AG04450 (cell line): Measurements from ENCODE around the gene DDN. TPM values are rescaled to one million over a fixed set of nuclear protein-coding genes. Genes with fewer than 3 reads are reported as not detected.

Experiments used
- CTCF ChIA-PET: fragments of 300-600, 350-600 bp; formaldehyde crosslinking; extraction: SDS; loops from one replicate; lab custom pipeline; 2022; ENCODE audit warnings: antibody characterized with exemption, inconsistent platforms; lab: Charles Lee
- POLR2A ChIA-PET: fragments of 350-600 bp; formaldehyde crosslinking; extraction: SDS; loops from one replicate; lab custom pipeline; 2021; ENCODE audit warnings: antibody characterized with exemption, inconsistent platforms; lab: Yijun Ruan, JAX
- DNase-seq: peaks from one replicate; pipeline ENCODE4 v3.0.0-alpha.2; 2011; ENCODE audit warnings: low read depth, low spot score
- H3K27ac ChIP-seq: one replicate; pipeline ENCODE4 v1.5.1; 2012; ENCODE audit warnings: low read depth, low read length, control low read depth
- H3K27me3 ChIP-seq: one replicate; pipeline ENCODE4 v1.6.0; 2012; ENCODE audit warnings: low read length; ENCODE audit not compliant: control insufficient read depth, insufficient read depth
- H3K4me3 ChIP-seq: 2 replicates; pipeline ENCODE4 v1.5.1; 2011; ENCODE audit warnings: mild to moderate bottlenecking, low read depth, low read length, control low read depth
- H3K9me3 ChIP-seq: 2 replicates; pipeline ENCODE4 v1.5.1; 2012; ENCODE audit warnings: low read length; ENCODE audit not compliant: control insufficient read depth, insufficient read depth
- polyA plus RNA-seq: library from polyadenylated mRNA; depleted of rRNA; stranded (reverse); fragments of >200 nt; gene quantifications from 2 replicates; pipeline ENCODE4 v1.2.3, GENCODE V29; 2011
- TF ChIP-seq, protein P1 (sequence below): IDR thresholded peaks from 2 replicates; pipeline ENCODE4 v1.5.1; 2011; ENCODE audit warnings: low read depth, low read length, control low read depth, inconsistent platforms

Gene DDN
- polyA plus RNA-seq, 1 experiment, result 0.02 TPM

DNA sequence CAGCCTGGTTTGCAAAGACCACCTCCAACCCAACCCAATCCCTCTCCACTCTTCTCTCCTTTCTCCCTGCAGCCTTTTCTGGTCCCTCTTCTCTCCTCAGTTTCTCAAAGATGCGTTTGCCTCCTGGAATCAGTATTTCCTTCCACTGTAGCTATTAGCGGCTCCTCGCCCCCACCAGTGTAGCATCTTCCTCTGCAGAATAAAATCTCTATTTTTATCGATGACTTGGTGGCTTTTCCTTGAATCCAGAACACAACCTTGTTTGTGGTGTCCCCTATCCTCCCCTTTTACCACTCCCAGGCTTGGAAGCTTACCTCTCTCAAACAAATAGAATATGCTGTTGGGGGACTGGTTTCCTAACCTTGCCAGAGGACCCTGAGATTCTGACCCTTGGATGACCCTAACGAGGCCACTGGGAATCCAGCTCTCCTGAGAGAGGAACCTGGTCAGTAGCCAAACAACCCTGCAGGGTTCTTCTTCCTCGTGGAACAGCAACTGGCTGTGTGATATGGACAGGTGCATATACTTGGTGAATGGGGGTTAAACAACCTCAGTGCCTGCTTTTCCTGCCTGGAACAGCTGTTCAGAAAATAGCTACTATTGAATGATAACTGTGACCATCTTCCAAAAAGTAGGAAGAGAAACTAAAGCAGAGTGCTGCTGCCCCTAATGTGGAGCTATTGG lies 16.6 kb downstream of the DDN start:
- Histone ChIP-seq H3K4me3 (no peak overlapping the region), H3K27ac (no peak overlapping the region), H3K27me3 (peaks cover 91% of the 10 kb centered on the region), H3K9me3 (peaks cover 5% of the 10 kb centered on the region; the same call in 1 of the 2 replicates)
- TF ChIP-seq, protein P1, sequence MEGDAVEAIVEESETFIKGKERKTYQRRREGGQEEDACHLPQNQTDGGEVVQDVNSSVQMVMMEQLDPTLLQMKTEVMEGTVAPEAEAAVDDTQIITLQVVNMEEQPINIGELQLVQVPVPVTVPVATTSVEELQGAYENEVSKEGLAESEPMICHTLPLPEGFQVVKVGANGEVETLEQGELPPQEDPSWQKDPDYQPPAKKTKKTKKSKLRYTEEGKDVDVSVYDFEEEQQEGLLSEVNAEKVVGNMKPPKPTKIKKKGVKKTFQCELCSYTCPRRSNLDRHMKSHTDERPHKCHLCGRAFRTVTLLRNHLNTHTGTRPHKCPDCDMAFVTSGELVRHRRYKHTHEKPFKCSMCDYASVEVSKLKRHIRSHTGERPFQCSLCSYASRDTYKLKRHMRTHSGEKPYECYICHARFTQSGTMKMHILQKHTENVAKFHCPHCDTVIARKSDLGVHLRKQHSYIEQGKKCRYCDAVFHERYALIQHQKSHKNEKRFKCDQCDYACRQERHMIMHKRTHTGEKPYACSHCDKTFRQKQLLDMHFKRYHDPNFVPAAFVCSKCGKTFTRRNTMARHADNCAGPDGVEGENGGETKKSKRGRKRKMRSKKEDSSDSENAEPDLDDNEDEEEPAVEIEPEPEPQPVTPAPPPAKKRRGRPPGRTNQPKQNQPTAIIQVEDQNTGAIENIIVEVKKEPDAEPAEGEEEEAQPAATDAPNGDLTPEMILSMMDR, result no peak
- no peak for DNase-seq
- POLR2A ChIA-PET, result no interaction called here
- CTCF ChIA-PET, result interaction anchor here (0.6 to 11.8 kb wide), 7 partner anchors 11 to 662 kb away, joined by 3 to 95 read pairs (median 4); no protein-coding TSS in a partner anchor

DNA sequence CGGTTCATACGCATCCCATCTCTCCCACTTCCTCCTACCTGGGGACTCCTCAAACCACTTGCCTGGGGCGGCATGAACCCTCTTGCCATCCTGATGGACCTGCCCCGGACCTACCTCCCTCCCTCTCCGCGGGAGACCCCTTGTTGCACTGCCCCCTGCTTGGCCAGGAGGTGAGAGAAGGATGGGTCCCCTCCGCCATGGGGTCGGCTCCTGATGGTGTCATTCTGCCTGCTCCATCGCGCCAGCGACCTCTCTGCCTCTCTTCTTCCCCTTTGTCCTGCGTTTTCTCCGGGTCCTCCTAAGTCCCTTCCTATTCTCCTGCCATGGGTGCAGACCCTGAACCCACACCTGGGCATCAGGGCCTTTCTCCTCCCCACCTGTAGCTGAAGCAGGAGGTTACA lies 17.4 kb downstream of the DDN start:
- H3K9me3 ChIP-seq, result peaks cover 5% of the 10 kb centered on the region; the same call in 1 of the 2 replicates
- ChIA-PET POLR2A (interaction anchor here (0.5 kb wide), 1 partner anchor 48 kb away, joined by 6 read pairs; no protein-coding TSS in a partner anchor), CTCF (interaction anchor here (1.0 to 11.8 kb wide), 4 partner anchors 12 to 129 kb away, joined by 3 to 95 read pairs (median 6); no protein-coding TSS in a partner anchor)
- peaks cover 90% of the 10 kb centered on the region for H3K27me3 ChIP-seq
- TF ChIP-seq, protein P1, result no peak
- H3K27ac ChIP-seq, result no peak overlapping the region
- no peak for DNase-seq
- no peak overlapping the region; the same call in 1 of the 2 replicates for H3K4me3 ChIP-seq

DNA sequence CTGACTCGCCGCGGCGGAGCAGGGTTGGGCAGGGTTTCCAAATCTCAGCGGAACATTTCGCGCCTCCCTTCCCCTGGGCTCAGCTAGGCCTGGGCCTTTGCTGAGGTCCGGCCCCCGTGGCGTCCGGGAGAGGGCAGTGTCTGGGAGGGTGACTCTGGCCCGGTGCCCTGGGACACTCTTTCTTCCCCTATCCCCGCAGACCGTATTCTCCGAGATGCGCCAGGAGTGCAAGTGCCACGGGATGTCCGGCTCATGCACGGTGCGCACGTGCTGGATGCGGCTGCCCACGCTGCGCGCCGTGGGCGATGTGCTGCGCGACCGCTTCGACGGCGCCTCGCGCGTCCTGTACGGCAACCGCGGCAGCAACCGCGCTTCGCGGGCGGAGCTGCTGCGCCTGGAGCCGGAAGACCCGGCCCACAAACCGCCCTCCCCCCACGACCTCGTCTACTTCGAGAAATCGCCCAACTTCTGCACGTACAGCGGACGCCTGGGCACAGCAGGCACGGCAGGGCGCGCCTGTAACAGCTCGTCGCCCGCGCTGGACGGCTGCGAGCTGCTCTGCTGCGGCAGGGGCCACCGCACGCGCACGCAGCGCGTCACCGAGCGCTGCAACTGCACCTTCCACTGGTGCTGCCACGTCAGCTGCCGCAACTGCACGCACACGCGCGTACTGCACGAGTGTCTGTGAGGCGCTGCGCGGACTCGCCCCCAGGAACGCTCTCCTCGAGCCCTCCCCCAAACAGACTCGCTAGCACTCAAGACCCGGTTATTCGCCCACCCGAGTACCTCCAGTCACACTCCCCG lies 18.0 kb downstream of the DDN start:
- ChIA-PET CTCF (interaction anchor here (1.0 to 11.8 kb wide), 4 partner anchors 13 to 128 kb away, joined by 3 to 95 read pairs (median 6); no protein-coding TSS in a partner anchor), POLR2A (interaction anchor here (0.5 kb wide), 1 partner anchor 47 kb away, joined by 6 read pairs; no protein-coding TSS in a partner anchor)
- H3K27me3 ChIP-seq, result peaks cover 84% of the 10 kb centered on the region
- DNase-seq, result no peak
- TF ChIP-seq, protein P1, result no peak
- no peak overlapping the region for H3K27ac ChIP-seq
- peaks cover 5% of the 10 kb centered on the region; the same call in 1 of the 2 replicates for H3K9me3 ChIP-seq
- peak overlapping the region; percentile 36 for H3K4me3 ChIP-seq

DNA sequence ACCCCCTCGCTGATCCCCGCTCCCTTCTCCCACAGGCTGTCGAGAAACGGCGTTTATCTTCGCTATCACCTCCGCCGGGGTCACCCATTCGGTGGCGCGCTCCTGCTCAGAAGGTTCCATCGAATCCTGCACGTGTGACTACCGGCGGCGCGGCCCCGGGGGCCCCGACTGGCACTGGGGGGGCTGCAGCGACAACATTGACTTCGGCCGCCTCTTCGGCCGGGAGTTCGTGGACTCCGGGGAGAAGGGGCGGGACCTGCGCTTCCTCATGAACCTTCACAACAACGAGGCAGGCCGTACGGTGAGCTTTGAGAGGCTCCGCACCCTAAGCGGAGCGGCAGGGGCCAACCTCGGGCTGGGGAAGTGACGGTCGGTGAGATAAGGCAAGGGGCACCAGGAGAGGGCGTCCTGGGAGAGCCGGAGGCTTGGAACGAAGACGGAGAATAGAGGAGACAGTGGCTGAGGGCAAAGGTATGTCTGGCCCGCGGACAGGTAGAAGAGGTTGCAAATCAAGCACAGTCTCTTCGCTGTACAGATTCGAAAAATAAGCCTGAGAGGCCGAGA lies 18.7 kb downstream of the DDN start:
- no peak for DNase-seq
- POLR2A ChIA-PET, result no interaction called here
- CTCF ChIA-PET, result interaction anchor here (3.3 to 11.8 kb wide), 3 partner anchors 7 to 13 kb away, joined by 37 to 95 read pairs (median 46); no protein-coding TSS in a partner anchor

More for the DNA sequence above, 18.7 kb downstream of the DDN start:
- Histone ChIP-seq H3K27me3 (peaks cover 81% of the 10 kb centered on the region), H3K4me3 (no peak overlapping the region), H3K27ac (no peak overlapping the region), H3K9me3 (peaks cover 5% of the 10 kb centered on the region; the same call in 1 of the 2 replicates)
- TF ChIP-seq, protein P1, result no peak
